Skeletal muscle satellite cell (primary cell): Measurements from ENCODE around the gene RNASE3.
"Not testable (repeated sequence)": the region's sequence is repeated elsewhere in the genome, so short reads cannot be mapped to it uniquely, and the experiment has no call there.

Source experiments
- H3K27me3 ChIP-seq: 2 replicates; pipeline ENCODE4 v1.7.0; 2013; ENCODE audit warnings: low read length; ENCODE audit not compliant: control insufficient read depth, insufficient read depth
- H3K36me3 ChIP-seq: 2 replicates; pipeline ENCODE4 v1.7.0; 2013; ENCODE audit warnings: mild to moderate bottlenecking, control low read depth, low read length; ENCODE audit not compliant: insufficient read depth
- H3K4me1 ChIP-seq: 2 replicates; pipeline ENCODE4 v1.7.0; 2013; ENCODE audit warnings: low read length; ENCODE audit not compliant: control insufficient read depth, insufficient read depth
- H3K4me2 ChIP-seq: 2 replicates; pipeline ENCODE4 v1.7.0; 2013; ENCODE audit warnings: mild to moderate bottlenecking, low read length
- H3K4me3 ChIP-seq: 2 replicates; pipeline ENCODE4 v1.7.0; 2013; ENCODE audit warnings: low read length
- H3K9ac ChIP-seq: 2 replicates; pipeline ENCODE4 v1.7.0; 2013; ENCODE audit warnings: mild to moderate bottlenecking, low read depth, low read length, moderate library complexity
- H3K9me3 ChIP-seq: replicated peaks from 2 replicates; pipeline ENCODE4 v1.7.0; 2013; ENCODE audit warnings: mild to moderate bottlenecking, control low read depth, low read length

RNASE3 gene

GRCh38 chr14:20873370-20874177 is 17.6 kb upstream of the RNASE3 start:
- Histone ChIP-seq H3K4me2 (peak overlapping the region; percentile 72), H3K27me3 (peaks cover 7% of the 10 kb centered on the region), H3K36me3 (no peaks in the 10 kb centered on the region), H3K9me3 (no peaks in the 10 kb centered on the region), H3K9ac (no peak overlapping the region), H3K4me1 (no peaks in the 10 kb centered on the region), H3K4me3 (no peak overlapping the region)

GRCh38 chr14:20877016-20877415 is 14.2 kb upstream of the RNASE3 start:
- no peaks in the 10 kb centered on the region for H3K27me3 ChIP-seq
- H3K9ac ChIP-seq: no peak overlapping the region
- no peak overlapping the region for H3K4me3 ChIP-seq
- no peaks in the 10 kb centered on the region for H3K9me3 ChIP-seq
- no peaks in the 10 kb centered on the region for H3K36me3 ChIP-seq
- no peak overlapping the region for H3K4me2 ChIP-seq
- no peaks in the 10 kb centered on the region for H3K4me1 ChIP-seq

- Histone ChIP-seq H3K9me3 (no peaks in the 10 kb centered on the region), H3K4me2 (no peak overlapping the region), H3K4me1 (no peaks in the 10 kb centered on the region), H3K9ac (no peak overlapping the region), H3K27me3 (no peaks in the 10 kb centered on the region), H3K4me3 (no peak overlapping the region), H3K36me3 (no peaks in the 10 kb centered on the region)
Measured at GRCh38 chr14:20878695-20879094, 12.5 kb upstream of the RNASE3 start.

GRCh38 chr14:20881229-20881628 is 10.0 kb upstream of the RNASE3 start:
- H3K27me3 ChIP-seq, H3K4me3 ChIP-seq, H3K9me3 ChIP-seq, H3K4me1 ChIP-seq, H3K9ac ChIP-seq, H3K36me3 ChIP-seq, H3K4me2 ChIP-seq: not testable (repeated sequence)

GRCh38 chr14:20882787-20883186 is 8.4 kb upstream of the RNASE3 start:
- H3K4me1 ChIP-seq, H3K36me3 ChIP-seq, H3K27me3 ChIP-seq, H3K9ac ChIP-seq, H3K4me2 ChIP-seq, H3K4me3 ChIP-seq, H3K9me3 ChIP-seq: not testable (repeated sequence)

DNA sequence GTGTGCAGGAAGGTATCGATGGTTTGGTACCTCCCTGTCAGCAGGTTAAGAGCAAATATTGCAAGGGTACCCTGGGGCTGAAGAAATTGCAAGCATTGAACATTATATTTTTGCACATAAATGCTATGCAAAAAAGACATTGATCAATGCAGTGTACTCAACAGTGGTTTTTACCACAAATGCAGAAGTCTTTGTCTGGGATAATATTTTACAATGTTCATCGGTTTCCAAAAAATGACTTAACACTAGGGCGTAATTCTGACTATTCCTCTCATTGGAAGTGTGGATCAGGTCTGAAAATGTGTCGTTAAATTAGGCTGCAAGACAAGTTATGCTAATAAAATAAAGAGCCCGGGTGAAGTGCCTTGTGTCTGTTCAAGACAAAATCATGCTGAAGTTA is 2.8 kb upstream of the RNASE3 start:
- H3K27me3 ChIP-seq, H3K4me3 ChIP-seq, H3K36me3 ChIP-seq, H3K4me1 ChIP-seq, H3K9me3 ChIP-seq, H3K4me2 ChIP-seq, H3K9ac ChIP-seq: not testable (repeated sequence)

DNA sequence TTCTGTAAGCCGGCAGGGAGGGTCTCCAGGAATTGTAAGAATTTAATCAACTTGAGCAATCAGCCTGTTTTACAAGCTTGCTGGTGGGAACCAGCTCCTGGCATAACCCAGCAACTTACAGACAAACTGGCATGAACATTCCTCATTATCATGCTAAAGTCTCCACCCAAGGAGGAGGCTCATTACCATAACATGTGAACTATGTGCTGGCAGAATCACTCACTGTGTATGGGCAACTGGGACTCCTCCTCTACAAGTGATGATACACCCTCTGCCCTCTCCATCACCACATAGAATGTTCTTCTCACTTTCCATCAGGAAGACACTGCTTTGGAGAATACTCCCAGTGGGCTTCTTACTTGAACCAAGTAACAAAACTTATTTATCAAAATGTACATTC is 4.1 kb downstream of the RNASE3 start:
- not testable (repeated sequence) for H3K4me1 ChIP-seq, H3K9me3 ChIP-seq, H3K4me3 ChIP-seq, H3K27me3 ChIP-seq, H3K36me3 ChIP-seq, H3K9ac ChIP-seq, H3K4me2 ChIP-seq

- H3K4me2 ChIP-seq: no peak overlapping the region
- no peaks in the 10 kb centered on the region for H3K4me1 ChIP-seq
- H3K9ac ChIP-seq: no peak overlapping the region
- no peaks in the 10 kb centered on the region for H3K9me3 ChIP-seq
- no peaks in the 10 kb centered on the region for H3K36me3 ChIP-seq
- H3K4me3 ChIP-seq: no peak overlapping the region
- H3K27me3 ChIP-seq: peaks cover 3% of the 10 kb centered on the region
Measured at GRCh38 chr14:20904393-20905029, 13.3 kb downstream of the RNASE3 start.

- Histone ChIP-seq H3K9ac (no peak overlapping the region), H3K4me3 (no peak overlapping the region), H3K4me1 (no peaks in the 10 kb centered on the region), H3K9me3 (no peaks in the 10 kb centered on the region), H3K4me2 (no peak overlapping the region), H3K27me3 (peaks cover 3% of the 10 kb centered on the region), H3K36me3 (no peaks in the 10 kb centered on the region)
Measured at GRCh38 chr14:20905676-20906075, 14.5 kb downstream of the RNASE3 start.

GRCh38 chr14:20907214-20907613 is 16.0 kb downstream of the RNASE3 start:
- H3K4me3 ChIP-seq: no peak overlapping the region
- H3K36me3 ChIP-seq: no peaks in the 10 kb centered on the region
- H3K9ac ChIP-seq: no peak overlapping the region

GRCh38 chr14:20910822-20911221 is 19.6 kb downstream of the RNASE3 start:
- not testable (repeated sequence) for H3K9me3 ChIP-seq, H3K27me3 ChIP-seq, H3K4me1 ChIP-seq, H3K4me2 ChIP-seq, H3K4me3 ChIP-seq, H3K36me3 ChIP-seq, H3K9ac ChIP-seq

More at GRCh38 chr14:20907214-20907613, 16.0 kb downstream of the RNASE3 start:
- no peak overlapping the region for H3K4me2 ChIP-seq
- H3K27me3 ChIP-seq: peaks cover 3% of the 10 kb centered on the region
- no peaks in the 10 kb centered on the region for H3K9me3 ChIP-seq
- no peaks in the 10 kb centered on the region for H3K4me1 ChIP-seq
